NB4 (cell line): ENCODE data around the gene SCLY.
A peak's percentile ranks its signal among the peaks of the same experiment; 100 is the strongest.

Experiments
- DNase-seq: peaks from one replicate; pipeline ENCODE4 v3.0.0; 2010; ENCODE audit warnings: low read depth
- H3K4me3 ChIP-seq: one replicate; pipeline ENCODE4 v1.5.1; 2011; ENCODE audit warnings: mild to moderate bottlenecking, low read depth, low read length, moderate library complexity
- CTCF ChIP-seq: IDR thresholded peaks from one replicate; pipeline ENCODE4 v1.5.1; 2012; ENCODE audit warnings: low read depth, low read length
- MYC ChIP-seq: IDR thresholded peaks from 2 replicates; pipeline ENCODE4 v1.6.1; 2011; ENCODE audit warnings: low read depth, low read length
- POLR2A ChIP-seq: IDR thresholded peaks from 2 replicates; pipeline ENCODE4 v1.6.1; 2011; ENCODE audit warnings: mild to moderate bottlenecking; ENCODE audit not compliant: insufficient read length; ENCODE audit errors: extremely low read depth
- TF ChIP-seq, protein P1 (sequence below): IDR thresholded peaks from 2 replicates; pipeline ENCODE4 v1.6.1; 2011; ENCODE audit warnings: low read depth, low read length

Gene SCLY, protein sequence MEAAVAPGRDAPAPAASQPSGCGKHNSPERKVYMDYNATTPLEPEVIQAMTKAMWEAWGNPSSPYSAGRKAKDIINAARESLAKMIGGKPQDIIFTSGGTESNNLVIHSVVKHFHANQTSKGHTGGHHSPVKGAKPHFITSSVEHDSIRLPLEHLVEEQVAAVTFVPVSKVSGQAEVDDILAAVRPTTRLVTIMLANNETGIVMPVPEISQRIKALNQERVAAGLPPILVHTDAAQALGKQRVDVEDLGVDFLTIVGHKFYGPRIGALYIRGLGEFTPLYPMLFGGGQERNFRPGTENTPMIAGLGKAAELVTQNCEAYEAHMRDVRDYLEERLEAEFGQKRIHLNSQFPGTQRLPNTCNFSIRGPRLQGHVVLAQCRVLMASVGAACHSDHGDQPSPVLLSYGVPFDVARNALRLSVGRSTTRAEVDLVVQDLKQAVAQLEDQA

DNA sequence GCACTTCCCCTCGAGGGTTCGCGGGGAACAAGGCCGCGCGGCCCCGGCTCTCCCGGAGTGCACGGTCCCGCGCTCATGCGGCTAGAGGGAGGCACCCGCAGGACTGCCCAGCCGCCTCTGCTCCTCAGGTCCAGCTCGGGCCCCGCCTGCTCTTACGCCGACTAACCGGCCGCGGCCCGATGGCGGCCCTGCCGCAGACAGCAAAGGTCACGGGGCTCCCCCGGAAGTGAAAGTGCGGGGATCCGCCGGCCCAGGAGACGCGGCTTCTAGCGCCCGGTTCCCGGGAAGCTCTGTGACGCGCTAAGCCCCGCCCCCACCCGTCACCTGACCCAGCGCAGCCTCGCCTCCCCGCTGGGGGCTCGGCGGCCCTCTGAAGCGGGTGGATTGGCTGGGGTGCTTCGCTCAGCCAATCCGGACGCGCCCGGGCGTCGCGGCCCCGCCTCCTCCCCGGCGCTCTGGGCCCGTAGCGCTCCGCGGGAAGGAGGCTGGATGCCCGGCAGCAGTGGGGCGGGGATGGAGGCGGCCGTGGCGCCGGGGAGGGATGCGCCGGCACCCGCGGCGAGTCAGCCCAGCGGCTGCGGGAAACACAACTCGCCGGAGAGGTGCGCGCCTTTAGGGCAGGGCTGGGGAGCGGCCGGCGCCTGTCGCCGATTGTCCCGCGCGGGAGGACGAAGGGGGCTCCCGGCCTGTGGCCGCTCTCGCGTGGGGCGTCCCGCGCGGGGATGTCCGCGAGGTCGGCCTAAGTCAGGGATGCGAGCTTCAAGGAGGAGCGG lies at the start of gene SCLY:
Gene SCLY (plus strand): TSS at position 460 of the 773 bp plus-strand sequence. CDS start 54 bp downstream, at position 514.
- peak; percentile 99 for DNase-seq
- peak within 1 kb of the TSS; percentile 89 for H3K4me3 ChIP-seq
- TF ChIP-seq POLR2A (peak; percentile 79), MYC (peak; percentile 38; the same call in 1 of the 2 replicates), CTCF (no peak)
- TF ChIP-seq, protein P1, sequence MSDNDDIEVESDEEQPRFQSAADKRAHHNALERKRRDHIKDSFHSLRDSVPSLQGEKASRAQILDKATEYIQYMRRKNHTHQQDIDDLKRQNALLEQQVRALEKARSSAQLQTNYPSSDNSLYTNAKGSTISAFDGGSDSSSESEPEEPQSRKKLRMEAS: no peak

DNA sequence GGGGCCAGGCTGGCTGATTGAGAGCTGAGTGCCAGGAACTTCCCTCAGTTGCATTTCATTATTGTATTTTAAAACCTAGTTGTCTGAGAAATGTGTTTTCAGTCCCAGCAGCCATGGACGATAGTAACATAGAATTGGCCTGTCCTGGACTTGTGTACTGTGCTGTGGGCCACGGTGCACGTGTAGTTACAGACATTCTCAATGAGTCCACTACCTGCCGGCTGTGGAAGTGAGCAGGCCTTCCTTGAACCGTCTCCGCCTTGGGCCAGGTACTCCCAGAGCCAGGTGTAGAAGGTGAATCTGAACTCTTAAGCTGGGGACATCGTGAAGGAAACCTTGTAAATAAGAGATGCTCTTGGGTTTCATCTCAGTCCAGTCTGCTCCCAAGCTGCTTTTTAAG lies 47.0 kb upstream of the SCLY start:
- no peak overlapping the region for H3K4me3 ChIP-seq
- TF ChIP-seq CTCF: no peak
- TF ChIP-seq MYC: no peak
- TF ChIP-seq POLR2A: no peak
- TF ChIP-seq, protein P1: no peak
- DNase-seq: no peak

DNA sequence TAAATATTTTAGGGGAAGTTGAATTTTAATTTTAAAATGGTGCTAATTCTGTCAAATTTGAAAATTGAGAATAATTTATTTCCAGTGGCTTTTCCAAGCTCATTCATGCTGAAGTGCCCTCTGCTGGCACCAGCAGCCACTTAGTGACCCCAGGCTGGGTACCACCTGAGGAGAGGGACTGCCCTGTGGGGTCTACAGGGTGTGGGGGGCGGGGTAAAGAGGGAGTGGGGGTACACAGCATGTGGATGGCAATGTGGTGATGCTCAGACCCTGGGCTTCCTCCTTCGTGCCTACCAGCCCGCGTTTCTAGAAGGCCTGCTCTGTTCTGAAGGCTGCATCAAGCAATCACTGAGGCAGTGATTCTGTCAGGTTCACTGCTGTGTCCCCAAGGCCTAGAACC lies 45.1 kb upstream of the SCLY start:
- peak; percentile 16 for TF ChIP-seq CTCF
- TF ChIP-seq POLR2A: no peak
- no peak for TF ChIP-seq MYC
- TF ChIP-seq, protein P1: no peak
- no peak for DNase-seq
- no peak overlapping the region for H3K4me3 ChIP-seq

DNA sequence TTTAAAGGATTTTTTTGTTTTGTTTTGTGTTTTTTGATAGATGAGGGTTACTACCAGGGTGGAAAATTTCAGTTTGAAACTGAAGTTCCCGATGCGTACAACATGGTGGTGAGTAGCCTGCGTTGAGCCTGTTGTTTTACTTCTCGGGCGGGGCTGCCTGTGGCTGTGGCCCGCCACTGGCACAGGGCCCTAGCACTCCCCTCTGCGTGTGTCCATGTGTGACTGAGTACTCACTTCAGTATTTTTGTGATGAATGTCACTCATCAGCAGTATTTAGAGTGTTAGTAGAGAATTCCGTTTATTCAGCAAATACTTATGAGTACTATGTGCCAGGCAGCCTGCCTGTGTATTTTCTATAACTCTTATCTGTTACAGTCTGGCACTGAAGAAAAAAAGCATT lies 44.3 kb upstream of the SCLY start:
- TF ChIP-seq CTCF (no peak), POLR2A (no peak), MYC (no peak)
- TF ChIP-seq, protein P1: no peak
- no peak for DNase-seq
- H3K4me3 ChIP-seq: no peak overlapping the region

DNA sequence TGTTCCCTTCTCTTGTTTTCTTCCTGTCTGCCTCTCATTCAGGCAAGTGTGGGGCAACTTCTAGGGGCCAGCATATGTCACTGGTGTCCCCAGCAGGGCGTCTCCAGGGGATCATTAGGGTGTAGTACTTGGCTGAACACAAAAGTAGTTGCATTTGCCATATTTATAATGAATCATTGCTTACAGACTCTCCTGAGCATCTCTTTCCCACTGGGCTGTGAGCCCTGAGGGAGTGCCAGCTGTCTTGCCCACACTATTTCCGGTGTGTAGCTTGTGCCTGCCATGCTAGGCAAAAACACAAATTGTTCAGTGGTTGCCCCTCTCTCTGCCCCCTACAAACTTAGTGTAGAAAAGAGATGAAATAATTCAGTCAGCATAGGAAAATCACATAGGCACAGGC lies 40.8 kb upstream of the SCLY start:
- DNase-seq: no peak
- TF ChIP-seq POLR2A (no peak), MYC (no peak), CTCF (no peak)
- TF ChIP-seq, protein P1: no peak
- H3K4me3 ChIP-seq: no peak overlapping the region
